ENCODE data around the gene KIF21A. TPM values are rescaled to one million over a fixed set of nuclear protein-coding genes. Genes with fewer than 3 reads are reported as not detected.

Gene KIF21A
- total RNA-seq, 1 experiment from 2014 or later, result 22.3 TPM

DNA sequence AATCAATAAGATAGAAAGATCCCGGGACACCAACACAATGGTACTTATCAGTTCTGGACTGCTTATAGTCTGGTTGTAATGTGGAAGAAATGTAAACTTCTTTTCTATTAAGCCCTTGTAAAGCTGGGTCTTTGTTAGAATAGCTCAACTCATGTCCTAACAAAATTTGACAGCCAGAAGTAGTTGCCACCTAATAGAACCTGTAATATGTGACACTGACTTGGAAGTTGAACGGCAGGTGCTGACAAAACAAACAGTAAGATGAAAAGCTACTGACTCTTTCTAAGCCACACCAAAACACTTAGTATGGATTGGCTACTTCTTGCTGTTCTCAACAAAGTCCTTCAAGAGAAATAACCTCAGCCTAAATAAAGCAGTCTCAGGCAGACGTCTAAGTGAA is 56.6 kb downstream of the KIF21A start:
- DNase-seq (ENCODE audit: low spot score), result no peak

DNA sequence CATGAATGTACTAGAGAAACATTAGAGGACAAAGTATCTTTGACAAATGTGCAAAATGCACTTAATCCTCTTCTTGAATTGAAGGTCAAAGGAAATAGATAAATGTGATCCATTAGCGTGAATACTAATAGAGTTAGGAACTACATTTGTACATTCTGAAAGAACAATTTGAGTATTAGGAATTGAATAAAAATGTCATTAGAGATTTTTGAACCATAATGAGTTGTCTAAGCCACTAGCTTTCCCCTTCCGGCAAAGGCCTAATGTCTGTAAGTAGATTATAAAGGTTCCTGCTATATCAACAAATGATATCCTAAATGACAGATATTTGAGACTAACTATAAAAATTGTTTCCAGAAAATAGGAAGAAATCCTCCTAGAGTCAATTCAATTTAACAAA is 59.8 kb downstream of the KIF21A start:
- no peak for DNase-seq (ENCODE audit: low spot score)

DNA sequence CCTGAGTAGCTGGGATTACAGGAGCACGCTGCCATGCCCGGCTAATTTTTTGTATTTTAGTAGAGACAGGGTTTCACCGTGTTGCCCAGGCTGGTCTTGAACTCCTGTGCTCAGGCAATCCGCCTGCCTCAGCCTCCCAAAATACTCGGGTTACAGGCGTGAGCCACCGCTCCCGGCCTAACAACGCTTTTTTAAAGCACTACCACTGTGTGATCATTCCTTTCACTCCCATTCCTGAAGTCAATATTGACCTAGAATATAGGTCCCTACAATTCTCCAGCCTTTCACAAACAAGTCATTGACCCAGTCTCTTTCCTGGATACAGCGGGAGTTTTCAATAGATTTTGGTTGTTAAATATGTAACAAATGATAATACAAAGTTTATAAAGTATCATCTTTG is 62.8 kb downstream of the KIF21A start:
- no peak for DNase-seq (ENCODE audit: low spot score)

DNA sequence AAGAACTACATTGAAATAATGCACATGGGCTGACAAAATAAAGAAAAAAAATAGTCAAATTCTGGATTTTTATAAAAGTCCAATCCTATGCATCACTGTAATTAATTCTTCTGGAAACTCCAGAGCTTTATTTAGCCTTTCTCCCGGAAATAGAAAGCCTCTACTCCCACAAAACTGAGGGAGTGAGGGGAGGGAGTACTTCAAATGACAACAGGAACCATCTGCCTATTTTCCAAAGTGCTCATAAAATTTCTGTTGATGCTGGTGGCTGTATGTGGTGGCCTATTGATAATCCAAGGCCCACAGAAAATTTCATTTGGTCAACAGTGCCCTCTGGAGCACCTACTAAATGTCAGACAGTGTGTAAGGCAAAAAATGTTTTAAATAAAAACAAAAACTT is 64.6 kb downstream of the KIF21A start:
- DNase-seq (ENCODE audit: low spot score), result no peak

DNA sequence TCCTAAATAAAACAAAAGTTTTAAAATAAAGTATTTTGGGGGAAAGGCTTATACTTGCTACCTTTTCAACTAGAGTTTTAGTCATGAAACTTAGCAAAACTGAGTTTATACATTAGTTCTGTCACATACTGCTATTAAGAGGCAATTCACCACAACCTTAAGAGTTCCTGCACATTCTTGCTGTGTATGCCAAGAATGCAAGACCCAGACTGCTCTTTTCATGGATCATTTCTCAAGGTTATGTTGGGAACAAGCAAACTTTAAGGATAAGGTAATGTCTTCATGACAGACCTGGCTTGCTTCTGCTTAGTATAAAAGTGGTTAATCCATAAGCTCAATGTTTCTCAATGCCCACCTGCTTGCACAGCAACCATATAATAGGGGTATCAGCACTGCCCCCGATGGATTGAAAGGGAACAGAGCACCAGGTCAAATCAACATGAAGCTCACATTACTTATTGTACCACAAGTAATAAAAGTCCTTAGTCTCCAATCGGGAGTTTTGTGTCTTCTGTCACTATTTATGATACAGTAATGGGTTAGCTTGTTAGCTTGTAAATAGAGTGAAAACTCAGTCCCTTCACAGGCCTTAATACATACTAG is 67.6 kb downstream of the KIF21A start:
- no peak for DNase-seq (ENCODE audit: low spot score)

DNA sequence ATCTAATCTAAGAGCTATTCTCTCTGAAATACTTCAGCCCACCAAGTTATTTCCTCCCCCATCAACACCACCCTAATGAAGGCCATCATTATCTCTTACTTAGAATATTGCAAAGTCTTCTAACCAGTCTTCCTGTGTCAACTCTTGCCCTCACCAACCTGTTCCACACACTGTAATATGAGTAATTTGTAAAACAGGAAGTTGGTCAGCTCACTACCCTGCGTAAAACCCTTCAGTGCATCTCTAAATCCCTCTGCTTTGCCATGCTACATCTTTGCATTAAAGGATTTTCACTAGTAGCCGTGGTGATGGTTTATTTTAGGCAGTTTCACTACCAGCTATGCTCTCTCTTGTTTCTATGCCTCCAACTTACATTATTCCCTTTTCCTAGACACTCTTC is 70.0 kb downstream of the KIF21A start:
- DNase-seq (ENCODE audit: low spot score), result peak; percentile 13

DNA sequence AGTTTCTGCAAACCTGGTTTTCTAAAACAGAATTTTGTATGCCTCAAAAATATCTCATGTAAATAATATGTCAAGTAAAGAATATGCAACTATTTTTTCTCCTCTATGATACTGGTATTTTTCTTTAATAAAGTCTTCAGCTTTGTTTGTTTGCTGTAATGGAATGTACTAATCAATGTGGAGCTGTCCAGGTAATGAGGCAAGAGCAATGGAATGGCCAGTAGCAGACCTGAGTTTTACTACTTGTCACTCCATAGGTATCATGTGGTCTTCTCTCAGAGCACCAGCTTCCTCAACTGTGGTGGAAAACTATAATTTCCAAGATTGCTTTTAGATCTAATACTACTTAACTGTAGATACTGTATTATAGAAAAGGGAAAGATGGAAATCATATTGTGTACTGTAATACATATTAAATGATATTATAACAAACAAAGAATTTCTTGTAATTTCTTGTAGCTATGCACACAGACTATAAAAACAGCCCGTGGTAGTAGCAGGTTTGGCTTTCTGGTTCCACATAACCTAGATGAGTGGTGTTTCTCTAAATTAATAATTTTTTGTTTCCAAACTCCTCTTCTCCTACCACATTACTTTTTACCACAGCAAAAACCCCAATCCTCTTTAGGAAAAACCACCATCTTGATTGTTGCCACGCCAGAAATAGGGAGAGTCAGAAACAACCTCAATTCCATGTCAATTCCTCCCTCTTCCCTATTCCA is 70.6 kb downstream of the KIF21A start:
- DNase-seq (ENCODE audit: low spot score), result no peak

DNA sequence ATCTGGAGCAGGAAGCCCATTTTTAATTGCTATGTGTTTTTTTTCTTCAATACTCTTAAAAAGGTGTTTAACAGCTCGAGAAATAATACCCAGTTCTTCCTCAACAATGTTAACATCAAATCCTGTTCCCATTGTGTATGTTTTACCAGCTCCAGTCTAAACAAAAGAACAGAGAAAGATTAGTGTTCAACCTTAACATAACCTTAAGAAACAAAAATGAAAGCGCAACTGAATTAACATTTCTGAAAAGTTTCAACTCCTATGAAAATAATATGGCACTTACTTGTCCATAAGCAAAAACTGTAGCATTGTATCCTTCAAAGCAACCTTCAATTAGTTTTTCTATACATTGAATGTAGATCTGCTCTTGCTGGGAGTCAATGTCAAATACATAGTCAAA is 73.2 kb downstream of the KIF21A start:
- no peak for DNase-seq (ENCODE audit: low spot score)

DNA sequence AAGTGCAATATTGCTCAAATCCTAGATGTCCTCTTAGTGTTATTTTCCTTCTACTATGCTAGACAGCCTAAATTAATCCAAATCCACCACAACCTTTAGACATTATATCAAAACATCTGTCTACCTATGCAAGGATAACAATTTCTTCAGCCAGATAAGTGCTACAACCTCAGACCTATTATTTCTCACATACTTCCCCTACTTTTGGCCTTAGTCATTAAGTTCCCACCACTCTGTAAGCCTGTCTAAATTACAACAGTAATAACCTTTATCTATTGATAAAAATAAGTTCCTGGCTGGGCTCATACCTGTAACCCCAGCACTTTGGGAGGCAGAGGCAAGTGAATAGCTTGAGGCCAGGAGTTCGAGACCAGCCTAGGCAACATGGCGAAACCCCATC is 74.0 kb downstream of the KIF21A start:
- peak; percentile 10 for DNase-seq (ENCODE audit: low spot score)

DNA sequence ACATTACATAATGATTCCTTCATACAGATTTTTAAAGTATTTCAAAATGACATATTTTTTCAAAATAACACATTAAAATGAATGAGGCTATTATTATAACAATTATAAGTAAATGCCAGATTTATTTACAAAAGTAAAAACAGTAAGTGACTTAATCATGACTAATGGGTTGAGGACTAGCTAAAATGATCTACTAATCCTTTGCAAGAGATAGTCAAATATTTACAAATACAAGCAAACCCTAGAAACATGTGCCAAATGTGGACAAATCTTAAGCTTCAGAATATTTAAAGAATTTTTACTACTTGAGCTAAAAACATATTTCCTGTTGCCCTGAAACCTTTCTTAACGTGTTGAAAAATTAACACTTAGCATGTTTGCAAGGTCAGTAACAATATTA is 74.8 kb downstream of the KIF21A start:
- no peak for DNase-seq (ENCODE audit: low spot score)

DNA sequence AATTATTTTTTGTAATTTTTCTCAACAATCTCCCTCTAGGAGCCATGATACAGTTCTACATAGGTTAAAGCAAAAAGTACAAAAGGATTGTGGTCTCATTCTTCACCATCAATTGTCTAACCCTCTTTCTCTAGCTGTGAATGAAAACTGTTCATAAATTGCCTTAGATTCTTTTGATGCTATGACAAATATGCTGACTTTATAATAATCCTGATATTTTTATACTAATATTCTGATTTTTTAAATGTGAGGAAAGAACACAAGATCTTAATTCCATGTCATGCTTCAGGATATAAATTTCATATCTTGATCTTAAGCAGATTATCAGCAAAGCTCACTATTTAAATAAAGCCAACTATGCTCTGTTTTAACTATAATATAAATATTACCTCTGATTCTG is 75.4 kb downstream of the KIF21A start:
- DNase-seq (ENCODE audit: low spot score), result no peak

DNA sequence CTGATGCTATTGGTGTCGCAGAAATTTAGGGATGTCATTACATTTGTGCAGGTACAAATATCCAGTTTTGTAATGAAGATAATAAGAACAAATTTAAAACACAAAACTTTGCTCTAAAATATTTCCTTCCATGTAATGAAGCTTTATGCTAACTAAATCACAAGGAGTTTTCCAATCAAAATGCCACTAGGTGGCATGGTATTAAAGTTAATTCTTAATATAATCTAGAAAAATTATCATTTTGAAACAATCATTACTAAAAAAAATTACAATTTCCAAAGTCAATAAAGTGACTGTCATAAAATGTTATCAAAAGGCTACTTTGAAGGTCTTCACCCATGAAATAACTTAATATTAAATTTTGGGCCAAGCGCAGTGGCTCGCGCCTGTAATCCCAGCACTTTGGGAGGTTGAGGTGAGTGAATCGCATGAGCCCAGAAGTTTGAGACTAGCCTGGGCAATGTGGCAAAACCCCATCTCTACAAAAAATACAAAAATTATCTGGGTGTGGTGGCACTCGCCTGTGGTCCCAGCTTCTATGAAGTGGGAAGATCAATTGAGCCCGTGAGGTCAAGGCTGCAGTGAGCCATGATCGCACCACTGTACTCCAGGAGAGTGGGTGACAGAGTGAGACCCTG is 77.4 kb downstream of the KIF21A start:
- no peak for DNase-seq (ENCODE audit: low spot score)

DNA sequence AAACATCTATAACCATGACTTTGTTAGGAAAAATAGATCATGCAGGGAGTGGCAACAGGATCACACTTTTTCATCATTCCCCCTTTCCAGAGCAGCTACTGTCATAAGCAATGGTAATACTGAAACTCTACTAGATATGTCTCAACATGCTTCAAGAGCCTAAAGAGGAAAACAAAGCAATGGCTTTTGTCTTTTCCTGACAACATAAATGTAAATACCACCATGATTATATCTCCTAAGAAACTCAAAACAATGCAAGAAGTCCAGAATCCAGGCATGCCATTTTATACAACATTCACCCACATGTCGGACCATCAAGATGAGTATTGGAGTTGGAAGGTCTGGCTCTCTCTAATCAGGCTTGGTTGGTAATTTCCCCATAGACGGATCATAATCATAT is 78.7 kb downstream of the KIF21A start:
- no peak for DNase-seq (ENCODE audit: low spot score)

DNA sequence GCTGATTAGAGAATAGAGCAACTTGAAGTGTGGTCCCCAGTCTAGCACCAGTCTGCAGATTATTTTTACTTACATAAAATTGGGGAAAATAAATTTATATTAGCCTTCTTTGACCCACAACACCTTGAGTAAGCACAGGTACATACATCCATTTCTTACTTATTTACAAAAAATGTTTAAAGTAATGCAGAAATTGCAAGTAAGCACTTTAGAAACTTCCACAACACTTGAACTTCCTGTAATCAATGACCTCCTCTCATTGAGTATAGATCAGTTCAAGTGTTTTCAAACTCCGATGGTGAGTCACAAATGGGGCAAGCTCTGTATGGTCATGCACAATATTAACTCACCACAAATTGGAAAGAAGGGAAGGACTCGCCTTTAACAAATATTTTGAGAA is 83.3 kb downstream of the KIF21A start:
- no peak for DNase-seq (ENCODE audit: low spot score)

DNA sequence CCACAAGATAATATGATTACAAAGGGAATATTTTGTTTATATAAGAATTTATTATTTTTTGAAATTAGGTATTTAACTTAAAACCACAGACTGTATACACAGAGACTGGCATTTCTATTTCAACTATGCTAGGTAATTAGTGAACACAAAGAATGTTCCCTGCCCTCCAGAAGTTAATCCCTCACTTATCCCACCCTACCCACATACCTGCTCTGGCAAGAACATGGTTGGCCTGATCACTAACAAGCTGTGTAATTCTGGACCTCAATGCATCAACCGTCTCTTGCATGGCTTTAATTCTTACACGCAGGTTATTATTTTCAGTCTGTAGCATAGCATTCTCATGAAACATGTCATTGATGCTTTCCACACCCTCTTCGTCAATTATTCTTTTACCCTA is 85.9 kb downstream of the KIF21A start:
- DNase-seq (ENCODE audit: low spot score), result no peak

DNA sequence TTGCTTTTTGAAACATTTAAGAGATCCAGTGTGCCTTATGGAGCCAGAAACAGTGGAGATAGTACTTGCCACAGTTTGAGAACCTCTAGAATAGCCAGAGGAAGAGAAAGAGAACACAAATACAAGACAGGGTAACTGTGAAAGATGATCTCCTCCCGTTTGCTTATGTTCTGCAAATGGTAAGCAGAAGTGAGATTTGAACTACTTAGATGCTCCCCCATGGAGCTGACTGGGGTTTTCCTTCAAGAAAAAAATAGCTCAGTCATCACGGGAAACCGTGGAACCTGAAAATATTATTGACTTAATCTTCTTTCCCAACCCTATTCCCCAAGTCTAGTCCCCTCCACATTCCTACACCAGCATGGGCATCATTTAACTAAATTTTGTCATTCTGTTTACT is 87.1 kb downstream of the KIF21A start:
- DNase-seq (ENCODE audit: low spot score), result no peak

DNA sequence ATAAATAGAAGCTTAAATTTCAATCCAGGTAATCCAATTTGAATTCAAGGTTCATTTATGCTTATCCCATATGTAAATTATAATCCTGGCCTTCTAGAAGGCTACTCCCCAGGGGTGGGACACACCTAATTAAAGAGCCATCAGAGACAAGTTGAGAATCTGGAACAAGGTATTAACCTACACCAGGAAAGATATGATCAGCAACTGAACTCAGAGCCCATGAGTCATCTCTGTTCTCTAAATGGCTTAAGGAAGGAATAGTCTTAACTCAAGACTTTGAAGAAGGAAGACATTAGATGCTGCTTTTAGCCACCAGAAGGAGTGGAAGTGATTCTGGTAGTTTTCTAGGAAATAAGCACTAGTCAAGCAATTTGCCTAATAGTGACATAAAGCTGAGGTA is 88.0 kb downstream of the KIF21A start:
- DNase-seq (ENCODE audit: low spot score), result no peak

DNA sequence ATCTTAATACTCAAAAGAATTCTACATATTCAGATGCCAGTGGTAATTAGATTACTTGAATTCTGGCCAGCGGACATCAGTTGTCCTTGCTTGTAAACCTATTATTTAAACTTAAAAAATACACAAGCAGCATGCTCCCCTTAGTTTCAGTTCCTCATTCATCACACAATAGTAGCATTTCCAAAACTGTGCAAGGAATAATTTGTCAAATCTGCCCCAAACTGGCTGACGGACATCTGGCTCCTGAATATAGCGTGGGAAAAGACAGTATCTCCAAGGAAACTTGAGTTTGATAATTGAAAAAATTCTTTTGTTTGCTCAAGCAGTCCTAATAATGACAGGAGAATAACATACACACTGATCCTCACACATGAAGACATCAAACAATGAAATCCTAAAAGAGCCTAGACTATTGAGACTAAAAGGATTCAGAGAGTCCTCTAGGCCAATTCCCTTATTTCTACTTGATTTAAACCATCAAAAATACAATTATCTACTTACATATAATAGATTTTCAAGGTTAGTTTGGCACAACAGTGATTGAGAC is 90.4 kb downstream of the KIF21A start:
- DNase-seq (ENCODE audit: low spot score), result no peak

DNA sequence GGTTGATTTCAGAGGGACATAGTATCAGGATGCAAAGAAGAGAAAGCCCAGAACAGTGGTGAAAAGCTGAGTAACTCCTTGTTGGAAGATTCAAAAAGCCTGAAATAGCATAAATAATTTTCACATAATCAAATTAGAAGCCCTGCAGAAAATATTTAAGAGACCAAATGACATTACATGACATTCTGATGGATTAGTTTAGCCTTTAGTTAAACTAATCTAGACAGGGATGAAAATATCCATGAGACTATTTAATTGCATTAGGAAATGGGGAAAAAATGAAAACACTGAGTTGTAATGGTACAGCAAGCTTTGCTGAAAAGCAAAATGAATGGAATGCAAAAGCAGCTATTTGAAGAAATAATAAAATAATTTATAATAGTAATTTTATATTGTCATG is 91.8 kb downstream of the KIF21A start:
- no peak for DNase-seq (ENCODE audit: low spot score)

DNA sequence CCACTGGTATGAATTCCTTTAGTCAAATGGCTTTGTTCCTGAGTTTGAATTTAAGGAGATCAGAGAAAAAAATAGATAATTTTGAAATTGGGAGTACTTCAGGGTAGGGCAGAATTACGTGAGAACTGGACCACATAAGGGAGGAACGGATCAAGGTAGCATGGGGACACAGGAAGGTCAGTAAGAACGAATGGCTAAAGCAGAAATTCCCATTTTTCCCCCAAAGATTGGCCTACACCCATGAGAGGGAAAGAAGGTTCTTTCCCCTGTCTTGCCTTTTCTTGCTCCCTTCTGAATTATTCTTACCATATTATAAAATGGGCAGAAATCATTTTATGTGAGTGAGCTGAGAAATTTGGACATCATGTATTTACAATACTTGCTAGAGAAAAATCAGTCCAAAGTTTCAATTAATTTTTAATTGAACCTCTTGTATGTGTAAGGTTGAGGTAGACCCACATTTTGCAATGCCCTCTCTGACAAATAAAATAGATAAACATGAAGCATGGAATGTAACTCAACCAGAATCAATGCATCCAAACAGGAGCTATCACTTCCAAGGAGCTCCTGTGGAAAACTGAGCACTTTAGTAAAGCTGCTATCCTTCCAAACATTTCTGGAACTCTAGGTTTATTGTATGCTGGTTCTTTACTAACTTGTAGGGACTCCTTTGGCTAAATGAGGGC is 93.8 kb downstream of the KIF21A start:
- DNase-seq (ENCODE audit: low spot score), result no peak

DNA sequence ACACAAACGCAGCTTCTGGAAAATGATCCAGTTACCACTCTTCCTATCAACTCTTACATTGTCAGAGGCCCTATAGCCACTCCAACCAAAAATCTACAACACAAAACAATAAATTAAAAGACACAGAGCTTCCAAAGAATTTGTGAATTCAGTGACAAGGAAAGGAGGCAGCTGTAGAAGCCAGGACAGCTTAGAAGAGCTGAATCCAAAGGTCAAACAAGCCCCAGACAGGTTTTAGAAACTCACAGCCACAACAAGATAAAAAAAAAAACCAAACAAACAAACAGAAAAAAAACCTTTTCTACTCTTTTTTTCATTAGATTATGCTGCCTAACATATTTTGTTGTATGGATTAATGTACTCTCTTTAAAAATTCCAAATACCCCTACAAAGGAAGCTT is 94.4 kb downstream of the KIF21A start:
- no peak for DNase-seq (ENCODE audit: low spot score)

DNA sequence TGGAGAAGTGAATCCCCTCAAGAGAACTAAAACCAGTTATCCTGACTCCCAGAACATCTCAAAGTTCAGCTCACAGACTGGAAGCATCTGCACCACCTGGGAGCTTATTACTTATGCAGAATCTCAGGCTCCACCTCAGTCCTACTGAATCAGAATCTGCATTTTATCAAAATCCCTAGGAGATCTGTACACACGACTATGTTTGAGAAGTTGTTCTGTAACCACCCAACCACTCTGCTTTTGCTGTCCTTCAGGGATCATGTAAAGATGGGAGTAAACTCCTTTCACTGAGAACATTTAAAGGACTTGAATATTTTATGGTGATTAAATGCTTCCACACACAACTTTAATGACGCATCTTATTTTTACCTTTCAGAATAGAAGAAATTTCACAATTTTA is 98.0 kb downstream of the KIF21A start:
- DNase-seq (ENCODE audit: low spot score), result no peak

DNA sequence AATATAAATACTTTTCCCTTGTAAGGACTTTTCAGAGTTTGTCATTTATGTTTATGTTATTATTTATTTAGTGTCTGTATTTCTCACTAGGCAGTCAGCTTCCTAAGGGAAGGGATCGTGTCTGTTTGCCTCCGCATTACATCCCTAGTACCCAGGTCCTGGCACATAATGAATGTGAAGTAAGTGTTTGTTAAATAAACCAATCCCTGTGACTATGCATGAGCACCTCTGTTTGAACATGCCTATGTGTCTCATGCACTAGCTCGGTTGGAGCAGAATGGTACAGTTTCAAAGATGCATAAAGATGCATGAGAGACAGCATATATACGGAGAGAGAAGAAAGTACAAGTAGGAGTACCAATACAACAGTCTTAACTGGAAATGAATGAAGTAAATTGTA is 99.3 kb downstream of the KIF21A start:
- no peak for DNase-seq (ENCODE audit: low spot score)

Measured in A172 (cell line).